Fibroblast of the conjunctiva (primary cell): Measurements from ENCODE around the gene ITPKA.

Experiments
- DNase-seq: peaks from one replicate; pipeline ENCODE4 v3.0.0-alpha.2; 2010; ENCODE audit warnings: low read depth

The ITPKA gene

DNA sequence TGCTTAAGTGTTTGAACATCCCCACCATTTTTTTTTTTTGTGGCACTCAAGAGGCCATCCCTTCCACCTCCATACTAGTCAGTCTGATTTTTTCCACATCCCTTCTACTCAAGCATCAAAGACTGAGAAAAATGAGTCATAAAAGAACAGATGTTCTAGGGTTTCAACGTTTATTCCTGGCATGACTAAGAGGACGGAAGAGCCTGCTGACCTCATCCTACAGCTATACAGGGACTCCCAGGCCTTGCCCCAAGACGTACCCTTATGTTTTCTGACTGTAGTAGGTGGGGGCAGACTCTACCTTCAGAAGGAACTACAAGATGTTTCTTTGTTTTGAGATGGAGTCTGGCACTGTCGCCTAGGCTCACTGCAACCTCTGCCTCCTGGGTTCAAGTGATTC, 3.3 kb upstream of the ITPKA start:
- peak; percentile 91 for DNase-seq

GRCh38 chr15:41491889-41492288, 1.8 kb upstream of the ITPKA start:
- no peak for DNase-seq

GRCh38 chr15:41492597-41493204, 973 bp upstream of the ITPKA start:
- no peak for DNase-seq

- no peak for DNase-seq
Measured at GRCh38 chr15:41493902-41494189, 172 bp downstream of the ITPKA start.

GRCh38 chr15:41494190-41494921, 682 bp downstream of the ITPKA start:
- no peak for DNase-seq

- DNase-seq, result no peak
Measured at GRCh38 chr15:41494922-41495735, 1.5 kb downstream of the ITPKA start.

GRCh38 chr15:41495736-41496599, 2.3 kb downstream of the ITPKA start:
- DNase-seq, result no peak

DNA sequence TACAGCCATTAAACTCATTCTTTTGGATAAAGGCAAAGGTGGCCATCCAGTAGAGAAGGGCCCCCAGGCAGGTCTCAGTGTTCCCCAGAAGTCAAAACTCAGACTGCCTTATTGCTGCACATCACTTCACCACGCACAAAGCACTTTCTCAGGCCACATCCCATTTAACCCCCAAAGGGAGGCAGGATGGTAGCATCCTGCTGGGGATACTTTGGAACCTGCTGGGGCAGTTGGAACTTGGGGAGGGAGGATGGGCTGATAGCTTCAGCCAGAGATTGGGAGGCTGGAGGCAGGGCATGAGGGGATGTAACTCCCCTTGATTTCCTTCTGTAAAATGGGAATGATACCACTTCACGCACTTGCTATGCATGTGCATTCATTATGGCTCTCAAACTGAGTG, 5.0 kb downstream of the ITPKA start:
- no peak for DNase-seq

DNA sequence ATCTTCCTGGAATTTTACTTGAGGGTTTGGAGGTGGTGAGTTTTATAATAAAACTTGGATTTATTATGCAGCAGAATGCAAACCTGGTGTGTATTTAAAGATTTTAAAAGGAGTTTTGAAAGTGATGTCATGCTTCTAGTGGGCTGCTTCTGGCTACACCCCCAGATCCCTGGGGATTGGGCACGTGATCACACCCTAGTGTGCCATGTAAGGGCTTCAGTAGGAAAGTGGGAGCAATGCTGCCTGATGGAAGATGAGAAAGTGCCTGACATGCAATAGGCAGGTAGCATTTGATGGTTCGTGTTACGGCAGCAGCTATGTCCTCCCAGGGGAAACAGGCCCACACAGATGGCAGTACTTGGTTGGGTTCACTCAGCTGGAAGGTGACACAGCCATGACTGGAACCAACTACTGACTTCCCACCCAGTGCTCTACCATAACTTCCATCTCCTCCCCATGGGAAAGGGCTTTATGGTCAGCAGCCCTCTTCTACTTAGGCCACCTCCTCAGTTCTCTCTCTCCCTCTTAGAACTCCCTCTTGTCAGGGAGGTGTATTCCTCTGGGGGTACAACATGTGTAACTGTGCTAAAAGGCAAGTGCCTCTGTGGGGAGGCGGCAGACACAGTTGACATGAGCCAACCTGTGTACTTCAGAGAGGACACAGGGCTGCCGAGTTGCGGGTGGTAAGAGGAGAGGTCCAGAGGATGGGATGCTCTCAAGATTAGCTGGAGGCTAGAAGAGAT, 5.6 kb downstream of the ITPKA start:
- DNase-seq, result no peak

- no peak for DNase-seq
Measured at GRCh38 chr15:41501191-41501917, 7.7 kb downstream of the ITPKA start.

- no peak for DNase-seq
Measured at GRCh38 chr15:41501931-41502794, 8.5 kb downstream of the ITPKA start.

DNA sequence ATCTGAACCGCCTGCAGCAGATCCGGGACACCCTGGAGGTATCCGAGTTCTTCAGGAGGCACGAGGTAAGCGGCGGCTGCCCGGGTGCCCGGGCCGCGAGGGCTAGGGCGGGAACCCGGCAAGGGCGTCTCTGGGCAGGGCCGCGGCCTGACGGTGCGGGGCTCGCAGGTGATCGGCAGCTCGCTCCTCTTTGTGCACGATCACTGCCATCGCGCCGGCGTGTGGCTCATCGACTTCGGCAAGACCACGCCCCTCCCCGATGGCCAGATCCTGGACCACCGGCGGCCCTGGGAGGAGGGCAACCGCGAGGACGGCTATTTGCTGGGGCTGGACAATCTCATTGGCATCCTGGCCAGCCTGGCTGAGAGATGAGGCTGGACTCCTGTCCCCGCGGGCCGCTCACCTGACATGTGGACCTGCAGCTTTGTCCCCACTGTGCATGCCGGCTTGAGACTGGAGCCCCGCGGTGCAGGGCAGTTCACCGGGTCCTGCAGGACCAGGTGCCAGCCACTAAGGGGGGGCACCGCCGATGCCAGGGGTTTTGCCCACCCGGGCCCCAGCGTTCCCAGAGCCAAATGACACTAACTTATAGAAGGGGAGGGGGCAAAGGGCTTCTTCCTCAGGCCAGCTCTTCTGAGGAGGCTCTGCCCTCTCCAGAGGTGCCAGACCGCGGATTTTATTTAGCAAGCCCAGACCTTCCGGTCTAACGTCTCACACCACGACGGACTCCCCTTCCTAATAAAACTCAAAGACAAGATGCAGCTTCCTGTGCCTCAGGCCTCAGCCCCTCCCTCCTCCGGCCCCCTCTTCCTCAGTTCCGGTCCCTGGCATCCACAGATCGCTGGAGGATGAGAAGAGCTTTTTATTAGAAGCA, 9.4 kb downstream of the ITPKA start:
- no peak for DNase-seq

DNA sequence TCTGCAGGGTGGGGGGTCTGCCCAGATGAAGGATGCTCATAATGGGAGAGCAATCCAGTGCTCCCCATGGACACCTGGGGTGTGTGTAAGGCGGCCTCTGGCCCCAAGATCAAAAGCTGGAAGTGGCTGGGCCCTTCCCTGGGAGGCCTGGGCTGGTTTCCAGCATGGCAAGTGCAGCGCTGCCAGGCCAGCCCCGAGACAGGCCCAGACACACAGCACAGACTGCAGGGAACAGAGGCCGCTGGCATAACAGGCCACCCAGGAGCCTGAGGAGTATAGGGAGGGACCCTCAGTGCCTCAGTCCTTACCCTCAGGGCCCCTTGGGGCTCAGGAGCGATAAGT, 10.0 kb downstream of the ITPKA start:
- no peak for DNase-seq

- no peak for DNase-seq
Measured at GRCh38 chr15:41504751-41505492, 11.2 kb downstream of the ITPKA start.

DNA sequence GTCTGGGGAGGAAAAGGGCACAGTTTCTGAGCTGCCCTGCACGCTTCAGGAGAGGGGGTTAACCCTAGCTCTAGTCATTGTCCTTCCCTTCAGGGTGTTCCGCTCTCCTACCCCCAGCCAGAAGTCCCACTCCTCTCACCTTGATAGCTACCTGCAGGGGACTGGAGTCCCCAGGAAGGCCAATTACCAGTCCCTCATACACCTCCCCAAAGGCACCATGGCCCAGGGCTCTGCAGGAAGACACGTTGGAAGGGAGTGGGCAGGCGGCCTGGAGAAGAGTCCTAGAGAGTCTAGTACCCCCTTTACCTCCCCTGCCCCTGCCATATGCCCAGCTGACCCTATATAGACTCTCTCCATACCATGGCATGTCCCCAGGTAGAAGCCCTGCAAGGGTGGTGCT, 12.1 kb downstream of the ITPKA start:
- DNase-seq, result no peak

GRCh38 chr15:41506796-41507341, 13.2 kb downstream of the ITPKA start:
- DNase-seq, result no peak

DNA sequence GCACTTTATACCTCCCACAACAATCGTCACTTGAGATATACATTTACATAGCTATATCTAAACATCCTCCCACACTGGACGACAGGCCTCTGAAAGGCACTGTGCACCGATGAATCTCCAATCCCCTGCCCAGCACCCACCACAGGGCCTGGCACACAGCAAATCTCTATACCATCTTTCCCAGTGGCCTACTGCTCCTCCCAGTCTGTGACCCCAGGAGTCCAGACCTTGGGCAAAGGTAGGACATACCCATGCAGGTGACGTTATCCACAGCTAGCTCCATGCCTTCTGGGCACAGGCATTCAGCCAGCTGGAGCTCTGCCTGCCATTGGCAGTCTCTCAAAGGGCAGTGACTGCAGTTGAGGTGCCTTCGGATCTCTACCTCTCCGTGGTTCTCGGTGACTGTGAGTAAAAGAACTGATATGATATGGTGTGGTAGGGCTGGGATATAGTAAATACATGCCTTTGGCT, 14.2 kb downstream of the ITPKA start:
- DNase-seq, result no peak

DNA sequence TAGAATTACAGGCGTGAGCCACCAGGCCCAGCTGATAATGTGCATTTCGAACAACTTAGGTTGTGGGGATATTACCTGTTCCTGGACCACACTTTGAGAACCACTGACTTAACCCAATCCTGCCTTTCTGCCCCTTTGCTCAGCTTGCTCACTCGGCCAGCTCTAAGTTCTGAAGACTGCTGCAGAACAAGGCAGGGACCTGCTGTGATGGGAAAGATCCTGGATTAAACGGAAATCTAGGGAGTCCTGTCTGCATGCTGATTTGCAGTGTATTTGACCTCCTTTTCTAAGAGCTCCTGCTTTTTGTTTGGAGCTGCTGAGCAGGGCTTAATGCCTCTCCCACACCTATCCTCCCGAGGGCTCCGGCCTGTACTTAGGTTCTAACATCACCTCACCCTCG, 17.1 kb downstream of the ITPKA start:
- no peak for DNase-seq
